ENCODE results near the gene ATG7. TPM values are rescaled to one million over a fixed set of nuclear protein-coding genes. Genes with fewer than 3 reads are reported as not detected.

Gene ATG7
- total RNA-seq, 1 donor from 2014 or later, result 31.3 TPM

DNA sequence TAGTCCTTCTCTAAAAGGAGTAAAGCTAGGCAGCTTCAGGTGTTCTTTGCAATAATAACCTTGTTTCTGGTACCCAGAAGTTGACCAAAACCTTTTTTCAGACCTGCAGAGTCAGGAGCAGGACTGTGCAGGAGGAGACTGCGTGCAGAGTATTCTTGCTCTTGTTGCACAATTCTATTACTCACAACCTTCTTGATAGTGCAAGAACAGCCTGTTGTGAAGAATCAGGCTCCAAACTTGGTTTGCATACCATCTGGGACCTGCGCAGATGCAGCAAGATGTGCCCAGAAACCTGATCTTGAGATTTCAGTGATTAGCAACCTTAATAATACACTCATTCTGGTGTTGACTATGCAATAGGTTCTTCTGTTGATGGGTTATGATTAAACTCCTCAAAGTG, 111.9 kb downstream of the ATG7 start:
- H3K36me3 ChIP-seq (ENCODE audit: control insufficient read depth, insufficient read depth, low read length), result no peaks in the 10 kb centered on the region
- DNase-seq (ENCODE audit: low read depth), result no peak
- no peak overlapping the region for H3K4me3 ChIP-seq (ENCODE audit: low read depth, low read length)
- no peaks in the 10 kb centered on the region for H3K27me3 ChIP-seq (ENCODE audit: control insufficient read depth, insufficient read depth, low read length)
- TF ChIP-seq, protein P1, sequence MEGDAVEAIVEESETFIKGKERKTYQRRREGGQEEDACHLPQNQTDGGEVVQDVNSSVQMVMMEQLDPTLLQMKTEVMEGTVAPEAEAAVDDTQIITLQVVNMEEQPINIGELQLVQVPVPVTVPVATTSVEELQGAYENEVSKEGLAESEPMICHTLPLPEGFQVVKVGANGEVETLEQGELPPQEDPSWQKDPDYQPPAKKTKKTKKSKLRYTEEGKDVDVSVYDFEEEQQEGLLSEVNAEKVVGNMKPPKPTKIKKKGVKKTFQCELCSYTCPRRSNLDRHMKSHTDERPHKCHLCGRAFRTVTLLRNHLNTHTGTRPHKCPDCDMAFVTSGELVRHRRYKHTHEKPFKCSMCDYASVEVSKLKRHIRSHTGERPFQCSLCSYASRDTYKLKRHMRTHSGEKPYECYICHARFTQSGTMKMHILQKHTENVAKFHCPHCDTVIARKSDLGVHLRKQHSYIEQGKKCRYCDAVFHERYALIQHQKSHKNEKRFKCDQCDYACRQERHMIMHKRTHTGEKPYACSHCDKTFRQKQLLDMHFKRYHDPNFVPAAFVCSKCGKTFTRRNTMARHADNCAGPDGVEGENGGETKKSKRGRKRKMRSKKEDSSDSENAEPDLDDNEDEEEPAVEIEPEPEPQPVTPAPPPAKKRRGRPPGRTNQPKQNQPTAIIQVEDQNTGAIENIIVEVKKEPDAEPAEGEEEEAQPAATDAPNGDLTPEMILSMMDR (IDR thresholded peaks at IDR 0.05; ENCODE audit: insufficient read depth, low read length, poor library complexity, severe bottlenecking), result no peak

DNA sequence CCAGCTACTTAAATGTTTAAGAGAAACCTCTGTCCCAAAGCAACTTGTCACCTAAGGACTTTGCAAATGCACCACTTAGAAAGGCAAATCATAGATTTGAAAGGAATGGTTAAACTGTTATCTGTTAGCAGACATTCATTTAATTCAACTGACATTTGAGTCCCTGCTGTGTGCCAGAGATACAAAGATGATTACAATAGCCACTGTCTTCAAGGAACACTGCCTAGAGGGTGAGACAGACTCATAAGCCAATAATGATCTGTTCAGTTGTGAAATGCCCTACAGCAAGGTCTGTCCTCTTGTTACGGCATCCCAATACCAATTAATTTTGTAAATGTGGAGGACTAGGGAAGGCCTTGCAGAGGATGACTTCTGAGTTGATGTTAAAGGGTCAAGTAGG, 113.1 kb downstream of the ATG7 start:
- DNase-seq (ENCODE audit: low read depth), result no peak
- Histone ChIP-seq H3K4me3 (ENCODE audit: low read depth, low read length) (no peak overlapping the region), H3K27me3 (ENCODE audit: control insufficient read depth, insufficient read depth, low read length) (no peaks in the 10 kb centered on the region), H3K36me3 (ENCODE audit: control insufficient read depth, insufficient read depth, low read length) (no peaks in the 10 kb centered on the region)
- TF ChIP-seq, protein P1 (IDR thresholded peaks at IDR 0.05; ENCODE audit: insufficient read depth, low read length, poor library complexity, severe bottlenecking), result no peak

- H3K4me3 ChIP-seq (ENCODE audit: low read depth, low read length), result no peak overlapping the region
- H3K36me3 ChIP-seq (ENCODE audit: control insufficient read depth, insufficient read depth, low read length), result no peaks in the 10 kb centered on the region
- DNase-seq (ENCODE audit: low read depth), result peak; percentile 79
- H3K27me3 ChIP-seq (ENCODE audit: control insufficient read depth, insufficient read depth, low read length), result no peaks in the 10 kb centered on the region
- TF ChIP-seq, protein P1 (IDR thresholded peaks at IDR 0.05; ENCODE audit: insufficient read depth, low read length, poor library complexity, severe bottlenecking), result no peak
Measured at GRCh38 chr3:11385891-11386290, 113.7 kb downstream of the ATG7 start.

- no peak for DNase-seq (ENCODE audit: low read depth)
- TF ChIP-seq, protein P1 (IDR thresholded peaks at IDR 0.05; ENCODE audit: insufficient read depth, low read length, poor library complexity, severe bottlenecking), result no peak
- Histone ChIP-seq H3K4me3 (ENCODE audit: low read depth, low read length) (no peak overlapping the region), H3K27me3 (ENCODE audit: control insufficient read depth, insufficient read depth, low read length) (no peaks in the 10 kb centered on the region), H3K36me3 (ENCODE audit: control insufficient read depth, insufficient read depth, low read length) (no peaks in the 10 kb centered on the region)
Measured at GRCh38 chr3:11386465-11387113, 114.4 kb downstream of the ATG7 start.

GRCh38 chr3:11389386-11390268, 117.4 kb downstream of the ATG7 start:
- no peak for DNase-seq (ENCODE audit: low read depth)
- H3K4me3 ChIP-seq (ENCODE audit: low read depth, low read length), result no peak overlapping the region
- no peaks in the 10 kb centered on the region for H3K27me3 ChIP-seq (ENCODE audit: control insufficient read depth, insufficient read depth, low read length)
- H3K36me3 ChIP-seq (ENCODE audit: control insufficient read depth, insufficient read depth, low read length), result no peaks in the 10 kb centered on the region
- TF ChIP-seq, protein P1 (IDR thresholded peaks at IDR 0.05; ENCODE audit: insufficient read depth, low read length, poor library complexity, severe bottlenecking), result no peak

Measured in kidney epithelial cell (primary cell).